GF-D8 (cell line): ENCODE measurements around the gene EID3.
"Not testable (repeated sequence)": the region's sequence is repeated elsewhere in the genome, so short reads cannot be mapped to it uniquely, and the experiment has no call there.

Experiments used
- DNase-seq: peaks from one replicate; lab custom pipeline; 2025; lab: John Stamatoyannopoulos, UW

Gene EID3

GRCh38 chr12:104313568-104314241, 10.2 kb downstream of the EID3 start:
- no peak for DNase-seq

DNA sequence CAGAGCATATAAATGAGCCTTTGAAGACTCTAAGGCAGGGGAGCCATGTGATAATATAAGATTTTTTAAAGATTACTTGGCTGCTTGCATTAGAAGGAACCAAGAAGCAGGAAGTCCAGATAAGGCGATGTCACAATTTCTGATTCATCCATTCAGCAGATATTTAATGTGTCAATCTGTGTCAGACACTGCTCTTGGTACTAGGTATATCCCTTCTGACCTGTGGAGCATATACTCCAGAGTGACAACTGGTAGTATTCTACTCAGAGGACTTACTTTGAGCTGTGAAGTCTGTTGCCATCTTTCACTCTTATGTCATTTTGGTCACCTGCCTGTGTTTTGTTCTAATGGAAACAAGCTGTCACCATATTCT, 10.7 kb downstream of the EID3 start:
- DNase-seq = no peak

DNA sequence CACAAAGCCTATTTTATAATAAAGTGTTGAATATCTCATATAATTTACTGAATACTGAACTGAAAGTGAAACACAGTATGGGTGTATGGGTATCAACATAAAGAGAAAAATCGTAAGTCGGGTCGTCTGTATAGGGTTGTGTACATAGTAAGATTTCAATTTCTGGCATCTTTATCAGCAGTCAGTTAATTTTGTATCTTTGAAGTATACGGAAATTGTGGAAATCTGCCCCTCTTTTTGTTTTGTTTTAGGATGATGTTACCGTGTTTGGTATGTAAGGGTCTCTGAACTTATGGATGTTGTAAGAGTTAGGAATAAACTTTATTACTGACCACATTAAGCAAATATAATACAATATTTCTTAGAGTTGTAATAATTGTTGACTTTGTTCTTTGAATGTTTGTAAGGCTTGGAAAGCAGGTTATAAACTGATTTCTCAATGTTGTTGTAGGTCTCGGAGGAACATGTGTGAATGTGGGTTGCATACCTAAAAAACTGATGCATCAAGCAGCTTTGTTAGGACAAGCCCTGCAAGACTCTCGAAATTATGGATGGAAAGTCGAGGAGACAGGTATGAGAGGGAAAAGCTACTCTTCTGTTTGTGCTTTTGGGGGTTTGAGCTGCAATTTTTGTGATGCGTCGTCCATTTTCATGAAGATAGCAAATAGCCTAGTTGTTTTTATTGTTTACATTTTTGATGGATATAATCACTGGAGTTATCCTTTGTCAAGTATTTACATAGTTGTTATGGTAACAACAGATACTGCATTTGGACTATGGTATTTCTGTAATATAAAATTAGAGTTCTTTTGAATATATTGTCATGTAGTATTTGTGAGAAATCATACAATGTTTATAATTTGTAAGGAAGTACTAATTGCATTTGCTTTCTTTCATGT, 12.0 kb downstream of the EID3 start:
- DNase-seq = no peak

DNA sequence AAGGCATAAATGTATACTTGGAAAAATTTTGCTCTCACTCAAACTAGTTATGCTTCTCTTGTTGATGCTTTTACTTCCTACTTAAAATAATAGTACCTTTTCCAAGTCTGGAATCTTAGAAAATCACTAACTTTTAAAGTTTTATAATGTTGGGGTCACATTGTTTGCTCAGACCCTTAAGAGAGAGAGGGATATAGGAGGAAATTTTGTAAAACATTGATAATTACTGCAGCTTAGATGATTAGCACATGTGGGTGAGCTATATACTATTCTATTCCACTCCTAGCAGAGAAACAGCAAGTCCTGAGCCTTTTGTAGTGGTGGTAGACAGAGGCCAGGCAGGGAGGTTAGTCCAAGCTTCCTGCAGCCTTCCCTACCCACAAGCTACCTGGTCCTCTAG, 13.4 kb downstream of the EID3 start:
- no peak for DNase-seq

DNA sequence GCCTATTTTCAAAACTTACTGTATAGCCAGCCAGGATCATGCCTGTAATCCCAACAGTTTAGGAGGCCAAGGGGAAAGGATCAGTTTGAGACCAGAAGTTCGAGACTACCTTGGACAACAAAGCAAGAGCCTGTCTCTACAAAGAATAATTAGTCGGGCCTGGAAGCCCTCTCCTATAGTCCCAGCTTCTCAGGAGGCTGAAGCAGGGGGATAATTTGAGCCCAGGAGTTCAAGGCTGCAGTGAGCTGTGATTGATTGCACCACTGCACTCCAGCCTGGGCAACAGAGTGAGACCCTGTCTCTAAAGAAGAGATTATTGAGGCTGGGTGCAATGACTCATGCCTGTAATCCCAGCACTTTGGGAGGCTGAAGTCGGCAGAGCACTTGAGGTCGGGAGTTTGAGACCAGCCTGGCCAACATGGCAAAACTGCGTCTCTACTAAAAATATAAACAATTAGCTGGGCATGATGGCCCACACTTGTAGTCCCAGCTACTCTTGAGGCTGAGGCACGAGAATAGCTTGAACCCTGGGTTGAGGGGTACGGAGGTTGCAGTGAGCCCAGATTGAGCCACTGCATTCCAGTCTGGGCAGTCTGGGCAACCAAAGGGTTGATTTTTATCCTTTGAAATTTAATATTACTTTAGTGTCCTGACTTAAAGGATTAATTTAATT, 14.1 kb downstream of the EID3 start:
- no peak for DNase-seq

DNA sequence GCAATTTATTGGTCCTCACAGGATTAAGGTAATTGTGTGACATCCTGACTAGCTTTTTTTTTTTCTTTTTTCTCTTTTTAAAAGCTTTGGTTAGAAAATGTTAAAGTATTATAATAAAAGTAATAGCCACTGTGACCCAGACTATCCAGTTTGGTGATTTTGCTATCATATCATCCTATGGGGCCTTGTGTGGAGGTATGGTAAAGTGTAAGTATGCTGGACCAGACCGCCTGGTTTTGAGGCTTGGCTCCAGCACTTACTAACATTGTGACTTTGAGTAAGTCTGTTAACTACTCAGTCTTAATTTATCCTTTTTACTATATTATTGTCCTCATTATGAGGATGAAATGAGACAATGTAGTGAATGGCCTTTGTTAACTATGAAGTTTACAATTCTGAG, 15.5 kb downstream of the EID3 start:
- no peak for DNase-seq

GRCh38 chr12:104319918-104320626, 16.5 kb downstream of the EID3 start:
- no peak for DNase-seq

DNA sequence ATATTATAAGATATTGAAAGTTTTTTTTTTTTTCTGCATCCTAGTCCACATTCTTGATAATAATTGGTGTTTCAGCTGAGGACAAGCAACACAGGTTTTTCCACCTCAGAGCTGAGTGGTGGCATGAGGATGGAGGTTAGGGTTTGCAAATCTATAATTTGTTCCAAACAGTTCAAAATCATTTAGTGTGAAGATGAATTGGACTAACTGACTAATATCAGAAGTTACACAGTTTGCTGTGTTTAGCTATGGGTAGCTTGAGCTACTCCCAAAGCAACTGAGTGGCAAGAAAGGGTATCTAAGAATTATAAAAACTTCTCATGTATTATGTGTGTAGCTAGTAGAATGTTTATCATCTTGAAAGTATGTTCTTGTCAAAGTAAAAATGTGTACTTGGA, 17.1 kb downstream of the EID3 start:
- DNase-seq = no peak

DNA sequence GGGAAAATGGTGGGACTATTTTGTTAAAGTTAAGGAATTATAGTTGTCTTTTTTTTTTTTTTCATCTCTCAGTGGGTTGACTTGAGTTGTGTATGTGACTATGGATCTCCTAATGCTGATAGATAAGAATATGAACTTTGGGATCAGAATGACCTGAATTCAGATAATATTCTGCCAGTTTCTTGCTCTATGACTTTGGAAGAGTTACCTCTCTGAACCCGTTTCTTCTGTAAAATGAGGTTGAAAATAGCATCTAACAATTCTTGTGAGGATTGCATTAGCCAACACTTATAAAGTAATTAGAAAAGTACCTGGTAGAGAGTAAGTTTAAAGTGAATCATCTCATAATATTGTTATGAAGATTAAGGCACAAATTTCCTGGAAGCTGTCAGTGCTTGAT, 18.4 kb downstream of the EID3 start:
- no peak for DNase-seq

GRCh38 chr12:104322533-104322932, 19.0 kb downstream of the EID3 start:
- DNase-seq = not testable (repeated sequence)

DNA sequence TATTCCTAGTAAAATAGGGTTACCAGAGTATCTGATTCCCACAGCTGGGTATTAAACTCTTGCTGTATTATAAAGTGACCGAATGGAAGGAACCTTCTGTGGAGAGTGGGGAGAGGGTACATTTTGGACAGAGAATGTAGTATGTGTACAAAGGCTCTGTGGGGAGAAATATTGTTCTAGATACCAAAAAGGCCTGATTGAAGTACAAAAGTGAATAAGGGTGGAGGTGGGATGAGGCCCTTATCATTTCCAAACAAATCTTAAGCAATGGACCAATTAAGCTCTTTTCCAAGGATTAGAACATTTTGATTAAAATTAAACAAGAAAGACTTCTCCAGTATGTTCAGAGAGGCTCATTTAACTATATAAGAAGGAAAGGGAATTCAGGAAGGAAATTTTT, 20.4 kb downstream of the EID3 start:
- DNase-seq = no peak

DNA sequence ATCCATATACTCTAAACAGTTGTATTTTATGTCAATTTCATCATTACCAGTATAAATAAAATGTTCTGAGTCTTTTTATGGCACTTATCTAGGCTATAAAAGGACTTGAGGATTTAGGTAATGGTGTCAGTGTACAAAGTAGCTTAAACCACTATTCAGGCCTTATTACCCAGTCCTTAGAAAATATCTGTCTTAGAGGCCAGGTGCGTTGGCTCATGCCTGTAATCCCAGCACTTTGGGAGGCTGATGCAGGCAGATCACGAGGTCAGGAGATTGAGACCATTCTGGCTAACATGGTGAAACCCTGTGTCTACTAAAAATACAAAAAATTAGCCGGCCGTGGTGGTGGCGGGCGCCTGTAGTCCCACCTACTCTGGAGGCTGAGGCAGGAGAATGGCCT, 24.7 kb downstream of the EID3 start:
- not testable (repeated sequence) for DNase-seq

DNA sequence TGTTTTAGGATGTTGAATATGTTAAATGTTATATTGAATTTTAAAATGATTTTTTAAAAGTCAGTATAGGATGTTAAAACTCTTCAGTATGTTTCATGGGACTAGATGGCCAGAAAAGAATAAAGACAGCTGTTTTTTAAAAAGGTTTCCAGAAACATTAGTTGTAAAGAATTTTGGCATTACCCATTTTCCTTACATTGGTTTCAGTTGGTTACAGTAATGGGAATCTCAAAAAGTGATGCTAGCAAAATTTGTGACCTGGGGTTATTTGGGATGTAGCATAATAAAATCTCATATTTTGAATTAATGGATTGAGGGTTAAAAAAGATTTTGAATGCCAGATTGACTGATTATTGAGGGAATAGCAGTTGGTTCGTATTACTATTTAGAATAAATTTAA, 25.3 kb downstream of the EID3 start:
- no peak for DNase-seq

DNA sequence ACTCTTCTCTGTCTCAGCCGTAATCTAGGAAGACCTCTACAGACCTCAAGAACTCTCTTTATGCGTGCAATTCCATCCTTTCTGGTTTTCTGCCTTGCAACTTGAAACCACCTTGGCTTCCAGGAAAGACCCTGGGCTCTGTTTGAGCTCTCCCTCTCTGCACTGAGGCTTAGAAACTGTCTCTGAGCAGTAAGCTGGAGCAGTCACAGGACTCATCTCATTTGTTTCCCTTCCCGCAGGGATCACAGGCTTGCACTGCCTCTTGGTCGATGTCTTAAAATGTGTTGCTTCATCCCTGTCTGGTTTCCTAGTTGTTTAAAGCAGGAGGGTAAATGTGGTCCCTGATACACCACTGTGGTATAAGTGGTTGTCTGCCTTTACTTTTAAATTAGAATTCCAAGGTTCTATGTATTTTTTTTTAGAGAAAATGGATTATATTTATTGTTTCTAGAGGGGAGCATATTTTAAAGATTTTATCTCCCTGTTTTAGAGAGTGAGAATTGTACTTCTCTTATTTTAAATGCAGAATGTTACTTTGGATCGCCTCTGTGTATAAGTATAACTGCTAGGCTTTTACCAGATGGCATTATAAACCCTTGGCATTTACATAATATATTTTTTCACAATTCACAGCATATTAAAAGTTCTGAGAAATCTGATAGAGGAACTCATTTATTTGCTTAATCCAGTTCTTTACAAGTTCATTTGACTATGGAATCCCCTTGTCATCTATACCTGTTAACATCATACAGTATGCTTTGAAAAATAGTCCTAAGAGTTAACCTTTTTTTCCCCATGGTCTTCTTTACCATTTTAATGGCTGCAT, 26.4 kb downstream of the EID3 start:
- no peak for DNase-seq

GRCh38 chr12:104331376-104331775, 27.8 kb downstream of the EID3 start:
- DNase-seq = no peak

DNA sequence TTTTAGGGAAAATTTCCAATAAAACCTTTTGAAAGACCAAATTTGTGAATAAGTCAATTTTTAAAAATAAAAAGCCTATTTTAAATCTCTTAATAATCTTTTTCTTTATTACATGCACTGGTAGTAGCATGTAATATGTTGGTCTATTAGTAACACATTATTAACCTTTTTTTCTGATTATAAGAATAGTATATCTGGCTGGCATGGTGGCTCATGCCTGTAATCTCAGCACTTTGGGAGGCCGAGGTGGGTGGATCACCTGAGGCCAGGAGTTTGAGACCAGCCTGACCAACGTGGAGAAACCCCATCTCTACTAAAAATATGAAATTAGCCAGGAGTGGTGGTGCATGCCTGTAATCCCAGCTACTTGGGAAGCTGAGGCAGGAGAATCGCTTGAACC, 28.7 kb downstream of the EID3 start:
- not testable (repeated sequence) for DNase-seq

- DNase-seq = no peak
Observed at GRCh38 chr12:104333692-104334255, 30.2 kb downstream of the EID3 start.

- no peak for DNase-seq
Observed at GRCh38 chr12:104334581-104334980, 31.0 kb downstream of the EID3 start.

GRCh38 chr12:104336115-104336514, 32.6 kb downstream of the EID3 start:
- no peak for DNase-seq

DNA sequence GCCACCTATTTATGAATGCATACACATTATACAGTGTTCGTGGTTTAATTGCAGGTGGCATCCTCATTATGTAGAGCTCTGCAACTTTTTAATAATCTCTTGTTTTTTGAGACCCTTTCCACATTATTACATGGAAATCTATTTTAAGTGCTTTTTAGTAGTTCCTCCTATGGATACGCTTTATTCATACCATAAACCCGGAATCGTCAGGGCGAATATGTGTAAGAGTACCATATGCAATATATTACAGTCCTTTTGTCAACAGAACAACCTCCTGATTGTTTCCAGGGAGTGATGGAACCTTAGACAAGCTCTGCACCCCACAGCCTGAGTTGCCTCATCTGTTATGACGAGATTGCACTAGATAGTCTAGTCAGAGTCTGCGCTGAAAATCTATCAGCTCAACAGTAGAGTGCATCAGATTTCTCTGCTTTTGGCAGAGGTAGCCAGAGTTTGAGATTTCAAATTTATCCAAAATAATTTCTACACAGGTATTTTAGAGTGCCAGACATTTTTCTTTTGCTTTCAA, 33.6 kb downstream of the EID3 start:
- DNase-seq = no peak

DNA sequence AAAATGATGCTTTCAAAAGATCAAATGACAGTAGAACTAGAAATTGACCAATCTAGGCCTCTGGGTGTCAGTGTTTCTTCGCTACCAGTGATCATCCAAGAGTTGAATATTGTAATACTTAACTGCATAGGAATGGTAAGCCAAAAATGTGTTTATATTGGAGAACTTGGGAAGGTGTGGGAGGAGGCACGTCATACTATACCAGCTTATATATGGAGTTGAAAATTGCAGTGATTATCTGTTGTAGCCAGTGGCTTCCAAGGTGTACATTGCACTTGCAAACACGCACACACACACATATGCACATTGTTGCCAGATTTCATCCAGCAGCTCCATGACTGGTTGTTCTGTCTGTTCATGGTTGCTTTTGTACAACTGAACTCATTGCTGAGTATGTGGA, 36.1 kb downstream of the EID3 start:
- no peak for DNase-seq
